H1 (cell line): ENCODE data around the gene HEXIM2. TPM values are rescaled to one million over a fixed set of nuclear protein-coding genes. Genes with fewer than 3 reads are reported as not detected.

Source experiments
- CTCF ChIA-PET: fragments of 300-600 bp; sonication (Branson Sonifier 250); formaldehyde crosslinking; loops from one replicate; lab custom pipeline; 2021; ENCODE audit not compliant: partially characterized antibody; lab: Charles Lee
- POLR2A ChIA-PET: fragments of 300-600 bp; sonication (Branson Sonifier 250); formaldehyde crosslinking; loops from one replicate; lab custom pipeline; 2021; ENCODE audit warnings: inconsistent platforms; ENCODE audit not compliant: partially characterized antibody; lab: Charles Lee
- DNase-seq, 2 experiments: peaks; one replicate each; pipeline versions ENCODE4 v3.0.0 to v3.0.0-alpha.2; 2010 to 2022; ENCODE audit warnings: low spot score in 2 of 2, low read depth in 1 of 2, mixed read lengths in 1 of 2
- FAIRE-seq: peaks from 2 replicates; lab custom pipeline; 2011; peaks lifted over from hg19 to GRCh38; lab: Jason Lieb, UNC
- H2AFZ ChIP-seq: 2 replicates; pipeline ENCODE4 v1.8.1; 2012; ENCODE audit warnings: low read length, inconsistent platforms
- H2AK5ac ChIP-seq: 2 replicates; pipeline ENCODE4 v1.6.1; 2013; ENCODE audit warnings: low read depth, low read length
- H2BK120ac ChIP-seq: replicated peaks from 2 replicates; pipeline ENCODE3; 2013; ENCODE audit warnings: low read depth, low read length, inconsistent platforms
- H2BK12ac ChIP-seq: 2 replicates; pipeline ENCODE4 v1.6.1; 2013; ENCODE audit warnings: low read depth, low read length
- H2BK15ac ChIP-seq: 2 replicates; pipeline ENCODE4 v1.6.1; 2013; ENCODE audit warnings: low read length
- H2BK20ac ChIP-seq: 2 replicates; pipeline ENCODE4 v1.6.1; 2013; ENCODE audit warnings: low read length
- H2BK5ac ChIP-seq: 2 replicates; pipeline ENCODE4 v1.6.1; 2013; ENCODE audit warnings: low read depth, low read length
- H3K14ac ChIP-seq: 2 replicates; pipeline ENCODE4 v1.6.1; 2013; ENCODE audit warnings: inconsistent platforms; ENCODE audit not compliant: insufficient read length
- H3K18ac ChIP-seq: 2 replicates; pipeline ENCODE4 v1.6.1; 2013; ENCODE audit warnings: low read length; ENCODE audit errors: extremely low read depth
- H3K23ac ChIP-seq: 2 replicates; pipeline ENCODE4 v1.6.1; 2013; ENCODE audit warnings: inconsistent platforms; ENCODE audit not compliant: insufficient read length
- H3K23me2 ChIP-seq: 2 replicates; pipeline ENCODE4 v1.6.1; 2013; ENCODE audit warnings: low read depth, low read length
- H3K27ac ChIP-seq: 2 replicates; pipeline ENCODE4 v1.6.1; 2011; ENCODE audit warnings: low read depth, low read length, inconsistent platforms
- H3K27me3 ChIP-seq, 4 experiments: replicated peaks in 1 of 4; 1 replicate in 1 of 4; 2 replicates in 3 of 4; pipeline versions ENCODE4 v1.6.1 to v1.8.1; 2011 to 2013; ENCODE audit warnings: low read length in 3 of 4, mild to moderate bottlenecking in 3 of 4, inconsistent platforms in 2 of 4, mixed read lengths in 2 of 4, moderate library complexity in 1 of 4; ENCODE audit not compliant: control insufficient read depth in 3 of 4, insufficient read depth in 3 of 4; ENCODE audit errors: extremely low read depth in 1 of 4
- H3K36me3 ChIP-seq, 4 experiments: 2 replicates each; pipeline versions ENCODE4 v1.6.1 to v1.8.1; 2011 to 2013; ENCODE audit warnings: mild to moderate bottlenecking in 4 of 4, low read length in 3 of 4, moderate library complexity in 2 of 4, control low read depth in 1 of 4, inconsistent platforms in 1 of 4; ENCODE audit not compliant: insufficient read depth in 4 of 4, control insufficient read depth in 2 of 4
- H3K4ac ChIP-seq: replicated peaks from 2 replicates; pipeline ENCODE3; 2013; ENCODE audit warnings: low read length, low read depth, mixed read lengths, inconsistent platforms; ENCODE audit not compliant: insufficient read length
- H3K4me1 ChIP-seq, 4 experiments: replicated peaks in 1 of 4; 1 replicate in 1 of 4; 2 replicates in 3 of 4; pipeline versions ENCODE4 v1.6.1 to v1.8.1; 2011 to 2013; ENCODE audit warnings: low read length in 3 of 4, inconsistent platforms in 2 of 4, mixed read lengths in 1 of 4; ENCODE audit not compliant: insufficient read depth in 4 of 4, control insufficient read depth in 3 of 4
- H3K4me2 ChIP-seq, 2 experiments: 2 replicates each; pipeline versions ENCODE4 v1.6.1 to v1.8.1; 2011 to 2013; ENCODE audit warnings: low read depth in 2 of 2, low read length in 2 of 2, control low read depth in 1 of 2, inconsistent platforms in 1 of 2, mild to moderate bottlenecking in 1 of 2; ENCODE audit not compliant: insufficient read depth in 1 of 2
- H3K4me3 ChIP-seq, 4 experiments: fragments of 200-600, 300-600 bp in 1 of 4; sonication (generic), shearing (Covaris generic), sonication (Bioruptor Twin) in 1 of 4; 2 replicates each; pipeline versions ENCODE4 v1.5.1 to v1.8.1; 2011 to 2016; ENCODE audit warnings: low read length in 4 of 4, low read depth in 3 of 4, control low read depth in 2 of 4, inconsistent platforms in 2 of 4, mild to moderate bottlenecking in 2 of 4, mixed read lengths in 1 of 4, moderate library complexity in 1 of 4; ENCODE audit not compliant: insufficient read depth in 2 of 4; ENCODE audit errors: extremely low read depth in 1 of 4
- H3K56ac ChIP-seq: replicated peaks from 2 replicates; pipeline ENCODE3; 2013; ENCODE audit warnings: low read depth, mild to moderate bottlenecking, mixed read lengths, low read length, inconsistent platforms; ENCODE audit not compliant: insufficient read length
- H3K79me1 ChIP-seq: 2 replicates; pipeline ENCODE4 v1.6.1; 2013; ENCODE audit warnings: low read depth, low read length, control low read depth
- H3K79me2 ChIP-seq, 2 experiments: 2 replicates each; pipeline versions ENCODE4 v1.6.1 to v1.8.1; 2012 to 2013; ENCODE audit warnings: low read length in 2 of 2, mild to moderate bottlenecking in 2 of 2, inconsistent platforms in 1 of 2; ENCODE audit not compliant: insufficient read depth in 2 of 2, control insufficient read depth in 1 of 2
- H3K9ac ChIP-seq, 4 experiments: replicated peaks in 1 of 4; 1 replicate in 1 of 4; 2 replicates in 3 of 4; pipeline versions ENCODE4 v1.6.1 to v1.8.1; 2011 to 2013; ENCODE audit warnings: low read depth in 3 of 4, low read length in 3 of 4, control low read depth in 2 of 4, mild to moderate bottlenecking in 2 of 4, moderate library complexity in 2 of 4, inconsistent platforms in 1 of 4; ENCODE audit errors: extremely low read depth in 1 of 4
- H3K9me3 ChIP-seq, 2 experiments: 2 replicates each; pipeline versions ENCODE4 v1.6.1 to v1.8.1; 2012 to 2013; ENCODE audit warnings: mild to moderate bottlenecking in 2 of 2, moderate library complexity in 2 of 2, control low read depth in 1 of 2, inconsistent platforms in 1 of 2, low read depth in 1 of 2, low read length in 1 of 2, mixed read lengths in 1 of 2; ENCODE audit not compliant: insufficient read depth in 2 of 2
- H4K20me1 ChIP-seq, 2 experiments: replicated peaks in 1 of 2; 2 replicates each; pipeline versions ENCODE3 to v1.8.1; 2011 to 2013; ENCODE audit warnings: inconsistent platforms in 2 of 2, low read length in 2 of 2, mild to moderate bottlenecking in 1 of 2; ENCODE audit not compliant: insufficient read depth in 2 of 2, control insufficient read depth in 1 of 2
- H4K5ac ChIP-seq: 2 replicates; pipeline ENCODE4 v1.6.1; 2013; ENCODE audit warnings: low read length, low read depth, mixed read lengths, inconsistent platforms; ENCODE audit not compliant: insufficient read length
- H4K8ac ChIP-seq: 2 replicates; pipeline ENCODE4 v1.8.0; 2013; ENCODE audit warnings: mild to moderate bottlenecking, moderate library complexity, low read length, inconsistent platforms; ENCODE audit not compliant: insufficient read depth; ENCODE audit errors: extremely low read depth
- H4K91ac ChIP-seq: replicated peaks from 2 replicates; pipeline ENCODE3; 2013; ENCODE audit warnings: low read length, mixed read lengths, inconsistent platforms; ENCODE audit not compliant: insufficient read length
- E2F6 ChIP-seq: IDR thresholded peaks from 2 replicates; pipeline ENCODE4 v1.6.1; 2012; ENCODE audit warnings: inconsistent platforms
- WGBS, 2 experiments: shearing (Covaris generic) in 1 of 2; methylation state at CpG; one replicate each; pipeline versions ENCODE4 v1.1.6 to v1.1.7; 2013 to 2015; ENCODE audit warnings: low lambda C conversion rate in 2 of 2, mixed read lengths in 2 of 2, inconsistent platforms in 1 of 2, low coverage in 1 of 2, missing lambda C conversion rate in 1 of 2; ENCODE audit not compliant: insufficient replicate concordance in 2 of 2, insufficient coverage in 1 of 2, insufficient read length in 1 of 2; ENCODE audit errors: extremely low coverage in 1 of 2, missing lambda C conversion rate in 1 of 2; 5-methylcytosine and 5-hydroxymethylcytosine counted together
- polyA plus RNA-seq, 7 experiments: library from polyadenylated mRNA; depleted of rRNA in 3 of 7; stranded (reverse) in 5 of 7; unstranded in 2 of 7; fragments of >200 nt in 5 of 7; fragments of 200-250 nt in 2 of 7; gene quantifications; 1 replicate in 5 of 7; 2 replicates in 1 of 7; 4 replicates in 1 of 7; pipeline versions ENCODE4 v1.2.1 to v1.2.3, GENCODE V29; 2011 to 2013; ENCODE audit warnings: missing spikeins in 2 of 7, mixed read lengths in 2 of 7
- total RNA-seq: library from RNA; stranded (reverse); fragmentation: NEBNext Ultra II Directional; extraction: Animal tissue kit (Norgen Biotek cat#: 25700); gene quantifications from 2 replicates; pipeline ENCODE4 v1.2.1, GENCODE V29; 2021

The HEXIM2 gene
- total and polyA plus RNA-seq, 2 of the 8 experiments (the other 6 are each of a cell fraction or from before 2014, with no cell fraction given) = 7.5 to 13.2 TPM

DNA sequence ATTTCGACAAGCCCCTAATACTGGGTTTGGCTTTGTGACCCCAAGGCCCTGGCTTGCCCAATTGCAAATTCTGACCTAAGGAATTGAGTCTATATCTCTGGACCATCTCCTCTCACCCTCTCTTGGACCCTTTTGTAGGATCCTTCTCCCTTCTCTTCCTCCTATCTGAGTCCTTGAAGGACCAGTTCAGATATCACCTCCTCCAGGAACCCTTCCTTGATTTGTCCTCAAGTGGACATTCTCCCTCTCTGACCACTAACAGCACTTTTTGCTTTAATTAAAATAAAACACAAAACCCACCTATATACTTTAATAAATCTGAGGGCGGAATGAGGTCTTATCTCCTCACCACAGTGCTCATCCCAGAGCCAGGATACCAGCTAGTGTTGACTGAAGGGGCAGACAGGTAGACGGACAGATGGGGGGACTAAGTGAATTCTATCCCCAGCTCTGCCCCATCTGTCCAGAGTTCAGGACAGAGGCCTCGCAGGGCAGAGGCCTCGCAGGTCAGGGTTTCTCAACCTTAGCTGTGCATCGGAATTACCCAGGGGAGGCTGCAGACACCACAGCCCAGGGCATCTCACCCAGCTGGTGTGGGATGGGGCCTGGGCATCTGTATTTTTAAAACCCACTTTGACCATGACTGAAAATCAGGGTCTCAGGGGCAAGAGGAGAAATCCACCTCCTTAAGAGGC, 38.5 kb upstream of the HEXIM2 start:
- H3K9me3 ChIP-seq = no peaks in the 10 kb centered on the region
- no peak overlapping the region for H3K4ac ChIP-seq
- no peak overlapping the region for H3K27ac ChIP-seq
- H2BK5ac ChIP-seq = no peak overlapping the region
- no peak overlapping the region for H3K14ac ChIP-seq
- H3K27me3 ChIP-seq = no peaks in the 10 kb centered on the region
- H3K9ac ChIP-seq = no peak overlapping the region
- H2BK12ac ChIP-seq = no peak overlapping the region
- no peak overlapping the region for H4K91ac ChIP-seq
- H2BK120ac ChIP-seq = no peak overlapping the region
- no peak overlapping the region for H4K5ac ChIP-seq
- ChIA-PET POLR2A (interaction anchor here (1.0 to 1.3 kb wide), 2 partner anchors 15 to 18 kb away, joined by 3 to 4 read pairs; no protein-coding TSS in a partner anchor), CTCF (interaction anchor here (0.6 to 3.0 kb wide), 8 partner anchors 8 to 193 kb away, joined by 3 to 17 read pairs (median 3); partner anchors contain the start of gene ACBD4)
- FAIRE-seq = no peak
- H3K4me2 ChIP-seq = no peak overlapping the region
- no peaks in the 10 kb centered on the region for H3K79me1 ChIP-seq
- peaks cover 0 to 18% (median 9%) of the 10 kb centered on the region in 4 experiments; a peak in 5 of 7 replicates for H3K4me1 ChIP-seq
- 95% methylated on average over 6 of the region's 6 CpGs; no CpG with 5 or more reads in 1 of the 2 experiments for WGBS, 2 experiments
- H3K23me2 ChIP-seq = peaks cover 2% of the 10 kb centered on the region; the same call in 1 of the 2 replicates
- H3K18ac ChIP-seq = no peak overlapping the region
- H2AK5ac ChIP-seq = no peak overlapping the region
- H4K20me1 ChIP-seq = peaks cover 0 to 5% of the 10 kb centered on the region in 2 experiments
- no peak for DNase-seq
- no peak for TF ChIP-seq E2F6
- TF ChIP-seq, all 59 proteins: peak for 0
- no peak overlapping the region for H3K56ac ChIP-seq
- no peaks in the 10 kb centered on the region for H3K36me3 ChIP-seq
- no peak overlapping the region for H2BK20ac ChIP-seq
- H4K8ac ChIP-seq = no peak overlapping the region
- H3K4me3 ChIP-seq = no peak overlapping the region
- no peak overlapping the region for H3K23ac ChIP-seq
- H3K79me2 ChIP-seq = no peaks in the 10 kb centered on the region
- H2BK15ac ChIP-seq = no peak overlapping the region
- no peak overlapping the region for H2AFZ ChIP-seq
